CD4-positive, alpha-beta T cell treated with Interleukin-6 at 100 ng/mL for 8 hours (primary cell): ENCODE results near the gene CCDC88C.
"Not testable (repeated sequence)": the region's sequence is repeated elsewhere in the genome, so short reads cannot be mapped to it uniquely, and the experiment has no call there.

ENCODE experiments used
- DNase-seq: peaks from one replicate; pipeline ENCODE4 v3.0.0-alpha.2; 2020; ENCODE audit warnings: mixed read lengths, low spot score

CCDC88C gene

DNA sequence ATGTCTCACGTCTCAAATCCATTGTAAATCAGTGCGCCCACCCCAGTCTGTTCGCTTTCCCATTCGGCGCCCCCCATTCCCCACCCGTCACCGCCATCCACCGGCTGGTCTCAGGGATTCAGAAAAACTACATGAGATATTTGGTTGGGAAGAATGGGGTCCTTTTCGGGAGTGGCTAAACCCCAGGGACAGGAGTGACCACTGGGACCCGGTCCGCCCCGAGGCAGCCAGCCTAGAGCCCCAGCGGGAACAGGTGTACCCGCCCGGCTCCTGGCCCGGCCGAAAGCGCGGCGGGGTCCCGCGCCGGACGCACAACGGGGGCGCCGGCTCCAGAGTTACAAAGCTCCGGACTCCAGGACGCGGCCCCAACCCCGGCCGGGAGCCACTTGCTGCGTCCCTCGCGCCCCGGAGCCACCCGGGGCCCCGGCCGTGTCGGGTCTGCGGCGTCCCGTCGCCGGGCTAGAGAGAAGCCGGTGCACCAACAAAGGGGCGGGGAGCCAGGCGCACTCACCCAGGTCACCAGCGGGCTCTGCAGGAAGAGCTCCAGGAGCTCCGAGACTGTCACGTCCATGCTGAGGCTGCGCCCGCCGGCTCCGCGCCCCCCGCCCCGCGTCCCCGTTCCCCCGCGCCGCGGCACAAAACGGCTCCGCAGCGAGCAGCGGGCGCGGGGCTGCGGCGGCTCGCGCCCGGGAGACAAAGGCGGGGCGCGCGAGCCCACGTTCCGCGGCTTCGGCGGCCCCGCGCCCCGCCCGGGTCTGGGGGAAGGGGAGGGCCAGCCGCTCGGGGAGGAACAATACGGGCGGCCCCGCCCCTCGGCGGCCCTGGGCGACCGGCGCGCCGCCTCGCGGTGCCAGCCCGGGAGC, at the start of gene CCDC88C:
TSS of gene CCDC88C (minus strand) at position 701 of the 863 bp plus-strand sequence. CDS start at position 571, 130 bp downstream.
- DNase-seq = peak; percentile 62

GRCh38 chr14:91466192-91466591, 48.6 kb upstream of the CCDC88C start:
- DNase-seq = no peak

DNA sequence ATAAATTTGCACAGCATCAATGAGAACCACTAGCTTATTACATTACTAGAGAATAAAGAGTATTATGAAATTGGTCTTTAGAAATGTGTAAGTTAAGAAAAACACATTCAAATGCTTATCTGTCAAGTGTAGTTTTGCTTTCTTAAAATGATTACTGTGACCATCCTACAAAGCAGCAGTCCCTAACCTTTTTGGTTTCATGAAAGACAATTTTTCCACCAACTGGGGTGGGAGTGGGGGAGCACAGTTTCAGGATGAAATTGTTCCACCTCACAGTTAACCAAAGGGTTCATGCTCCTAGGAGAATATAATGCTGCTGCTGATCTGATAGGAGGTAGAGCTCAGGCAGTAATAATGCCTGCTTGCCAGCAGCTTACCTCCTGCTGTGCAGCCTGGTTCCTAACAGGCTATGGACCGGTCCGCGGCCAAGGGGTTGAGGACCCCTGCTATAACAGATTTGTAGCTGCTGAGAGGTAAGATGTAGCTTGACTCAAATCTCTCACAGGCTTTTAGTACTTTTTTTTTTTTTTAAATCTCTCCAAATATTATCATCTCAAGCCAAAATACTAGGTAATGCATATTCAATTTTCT, 47.1 kb upstream of the CCDC88C start:
- DNase-seq = no peak

DNA sequence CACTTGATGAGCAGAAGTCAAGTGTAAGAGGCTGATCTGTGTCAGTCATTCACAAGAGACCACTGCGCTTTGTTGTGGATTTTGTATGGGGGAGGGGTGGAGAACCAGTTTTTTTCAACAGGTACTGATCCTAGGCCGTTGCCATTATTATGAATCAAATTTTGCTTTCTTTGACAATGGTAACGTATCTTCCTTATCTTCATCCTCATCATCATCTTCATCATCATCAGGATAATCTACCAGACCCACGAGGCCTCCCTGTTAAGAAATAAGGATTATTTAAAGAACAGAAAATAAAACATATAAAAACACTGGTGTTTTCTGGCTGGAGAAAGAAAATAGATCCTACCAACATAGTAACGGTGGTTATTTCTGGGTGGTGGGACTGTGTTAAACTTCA, 41.0 kb upstream of the CCDC88C start:
- no peak for DNase-seq

- DNase-seq = no peak
Measured at GRCh38 chr14:91456283-91456682, 38.7 kb upstream of the CCDC88C start.

DNA sequence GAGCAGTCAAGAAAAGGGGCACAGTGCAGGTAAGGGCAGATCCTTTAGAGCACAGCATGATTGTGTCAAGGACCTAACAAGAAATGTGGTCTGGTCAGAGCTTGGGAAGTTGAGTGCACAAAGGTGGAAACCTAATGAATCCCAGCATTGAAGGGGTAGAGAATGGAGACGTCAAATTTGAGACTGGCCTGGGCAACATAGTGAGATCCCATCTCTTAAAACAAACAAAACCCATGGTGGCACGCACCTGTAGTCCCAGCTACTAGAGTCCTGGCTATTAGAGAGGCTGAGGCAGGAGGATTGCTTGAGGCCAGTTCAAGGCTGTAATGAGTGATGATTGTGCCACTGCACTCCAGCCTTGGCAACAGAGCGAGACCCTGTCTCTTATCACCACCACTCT, 37.0 kb upstream of the CCDC88C start:
- no peak for DNase-seq

GRCh38 chr14:91454155-91454554, 36.5 kb upstream of the CCDC88C start:
- no peak for DNase-seq

DNA sequence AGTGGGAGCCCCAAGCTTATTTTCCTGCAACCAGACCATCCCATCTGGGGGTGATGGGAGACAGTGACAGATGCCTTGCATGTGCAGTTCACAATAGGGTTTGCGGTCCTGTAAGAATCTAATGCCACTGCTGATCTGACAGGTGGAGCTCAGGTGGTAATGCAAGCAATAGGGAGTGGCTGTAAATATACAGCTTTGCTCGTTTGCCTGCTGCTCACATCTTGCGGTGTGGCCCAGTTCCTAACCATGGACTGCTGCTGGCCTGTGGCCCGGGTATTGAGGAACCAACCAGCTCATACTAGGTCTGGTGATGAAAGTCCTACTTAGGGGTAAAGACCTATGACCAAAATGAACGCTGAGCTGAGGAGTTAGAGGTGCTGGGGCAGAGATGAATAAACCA, 36.1 kb upstream of the CCDC88C start:
- DNase-seq = no peak

GRCh38 chr14:91444335-91445020, 26.9 kb upstream of the CCDC88C start:
- no peak for DNase-seq

DNA sequence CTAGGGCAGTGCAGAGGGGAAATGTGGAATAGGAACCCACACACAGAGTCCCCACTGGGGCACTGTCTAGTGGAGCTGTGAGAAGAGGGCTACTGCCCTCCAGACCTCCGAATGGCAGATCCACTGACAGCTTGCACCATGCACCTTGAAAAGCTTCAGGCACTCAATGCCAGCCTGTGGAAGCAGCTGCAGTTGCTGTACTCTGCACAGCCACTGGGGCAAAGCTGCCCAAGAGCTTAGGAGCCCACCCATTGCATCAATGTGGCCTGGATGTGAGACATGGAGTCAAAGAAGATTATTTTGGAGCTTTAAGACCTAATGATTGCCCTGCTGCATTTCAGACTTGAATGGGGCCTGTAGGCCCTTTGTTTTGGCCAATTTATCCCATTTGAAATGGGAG, 21.7 kb upstream of the CCDC88C start:
- DNase-seq = no peak

GRCh38 chr14:91438845-91439244, 21.2 kb upstream of the CCDC88C start:
- DNase-seq = no peak

DNA sequence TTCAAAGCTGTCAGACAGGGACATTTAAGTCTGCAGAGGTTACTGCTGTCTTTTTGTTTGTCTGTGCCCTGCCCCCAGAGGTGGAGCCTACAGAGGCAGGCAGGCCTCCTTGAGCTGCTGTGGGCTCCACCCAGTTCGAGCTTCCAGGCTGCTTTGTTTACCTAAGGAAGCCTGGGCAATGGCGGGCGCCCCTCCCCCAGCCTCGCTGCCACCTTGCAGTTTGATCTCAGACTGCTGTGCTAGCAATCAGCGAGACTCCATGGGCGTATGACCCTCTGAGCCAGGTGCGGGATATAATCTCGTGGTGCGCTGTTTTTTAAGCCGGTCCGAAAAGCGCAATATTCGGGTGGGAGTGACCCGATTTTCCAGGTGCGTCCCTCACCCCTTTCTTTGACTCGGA, 18.6 kb upstream of the CCDC88C start:
- DNase-seq = not testable (repeated sequence)

- DNase-seq = no peak
Measured at GRCh38 chr14:91429385-91429784, 11.8 kb upstream of the CCDC88C start.

DNA sequence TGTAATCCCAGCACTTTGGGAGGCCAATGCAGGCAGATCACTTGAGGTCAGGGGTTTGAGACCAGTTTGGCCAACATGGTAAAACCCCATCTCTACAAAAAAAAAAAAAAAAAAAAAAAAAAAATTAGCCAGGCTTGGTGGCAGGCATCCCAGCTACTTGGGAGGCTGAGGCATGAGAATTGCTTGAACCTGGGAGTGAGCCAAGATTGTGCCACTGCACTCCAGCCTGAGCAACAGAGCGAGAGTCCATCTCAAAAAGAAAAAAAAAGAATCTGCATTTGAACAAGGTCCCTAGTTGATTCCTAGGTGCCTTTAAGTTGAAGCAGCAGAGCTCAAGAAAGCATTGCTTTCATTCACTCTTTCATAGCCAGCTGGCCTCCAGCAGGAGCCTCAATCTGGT, 11.3 kb upstream of the CCDC88C start:
- DNase-seq = not testable (repeated sequence)

GRCh38 chr14:91425531-91425944, 7.9 kb upstream of the CCDC88C start:
- DNase-seq = not testable (repeated sequence)

DNA sequence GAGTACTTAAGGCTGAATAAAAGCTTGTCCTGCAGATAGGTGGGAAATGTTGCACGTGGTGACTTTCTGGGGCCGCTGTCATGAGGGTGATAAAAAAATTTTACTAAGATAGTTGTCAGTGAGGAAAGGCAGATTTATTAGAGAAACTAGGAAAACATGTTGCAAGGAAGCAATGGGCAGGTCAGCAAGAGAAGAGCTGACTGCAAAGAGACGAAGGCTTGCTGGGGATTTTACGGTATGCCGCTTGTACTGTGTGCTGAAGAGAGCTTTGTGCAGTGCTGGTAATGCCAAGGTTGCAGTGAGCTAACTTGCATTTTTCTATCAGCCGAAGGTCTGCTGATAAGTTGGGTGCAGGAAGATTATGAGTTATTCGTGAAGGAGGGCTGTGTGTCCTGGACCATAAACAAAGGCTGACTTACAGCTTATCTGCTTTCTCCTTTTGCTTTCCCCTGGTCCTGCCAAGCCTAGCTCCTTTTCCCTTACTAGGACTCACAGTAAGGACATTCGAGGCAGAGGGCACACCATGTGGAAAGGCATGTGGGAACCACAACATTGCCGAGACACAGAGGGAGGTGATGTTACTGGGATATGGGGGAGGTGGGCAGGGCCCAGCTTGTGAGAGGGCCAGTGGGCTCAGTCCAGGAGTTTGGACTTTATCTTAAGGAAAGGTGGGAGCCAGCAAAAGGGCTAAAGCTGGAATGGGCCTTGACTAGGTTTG, 7.4 kb upstream of the CCDC88C start:
- DNase-seq = no peak

DNA sequence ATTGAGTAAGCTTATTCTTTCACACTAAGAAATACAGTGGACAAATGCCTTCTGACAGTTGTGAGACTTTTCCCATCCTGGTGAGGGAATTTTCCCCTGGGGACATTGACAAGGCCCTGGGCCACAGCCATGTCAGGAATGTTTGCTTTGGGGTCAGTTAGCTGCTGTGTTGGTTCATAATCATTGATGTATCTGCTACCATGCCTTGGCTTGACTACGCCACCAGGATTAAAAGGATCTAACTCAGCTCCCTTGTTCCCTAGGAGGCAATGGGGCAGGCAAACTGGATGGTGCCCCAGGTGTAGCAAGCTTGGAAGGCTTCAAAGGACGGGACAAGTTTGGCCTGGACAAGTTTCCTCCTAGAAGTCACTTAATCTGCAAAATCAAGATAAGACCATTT, 3.1 kb upstream of the CCDC88C start:
- DNase-seq = no peak

GRCh38 chr14:91419451-91419850, 1.8 kb upstream of the CCDC88C start:
- DNase-seq = no peak

DNA sequence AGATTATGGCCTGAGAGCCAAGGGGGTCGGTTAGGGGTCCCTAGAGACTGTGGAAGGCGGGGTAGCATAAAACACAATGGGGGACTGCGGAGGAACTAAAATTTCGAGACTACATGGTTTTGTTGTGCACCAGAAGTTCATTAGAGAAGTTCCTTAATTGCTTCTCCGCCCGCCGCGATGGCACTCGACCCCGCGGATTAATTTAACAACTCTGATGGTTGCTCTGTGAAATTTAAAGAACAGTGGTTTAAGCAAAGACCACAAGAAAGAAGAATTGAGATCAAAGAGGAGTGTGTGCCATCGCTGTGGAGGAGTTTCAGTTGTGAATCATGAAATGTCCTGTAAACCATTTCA, 1.4 kb upstream of the CCDC88C start:
- DNase-seq = peak; percentile 73

GRCh38 chr14:91418387-91419043, 895 bp upstream of the CCDC88C start:
- peak; percentile 75 for DNase-seq

DNA sequence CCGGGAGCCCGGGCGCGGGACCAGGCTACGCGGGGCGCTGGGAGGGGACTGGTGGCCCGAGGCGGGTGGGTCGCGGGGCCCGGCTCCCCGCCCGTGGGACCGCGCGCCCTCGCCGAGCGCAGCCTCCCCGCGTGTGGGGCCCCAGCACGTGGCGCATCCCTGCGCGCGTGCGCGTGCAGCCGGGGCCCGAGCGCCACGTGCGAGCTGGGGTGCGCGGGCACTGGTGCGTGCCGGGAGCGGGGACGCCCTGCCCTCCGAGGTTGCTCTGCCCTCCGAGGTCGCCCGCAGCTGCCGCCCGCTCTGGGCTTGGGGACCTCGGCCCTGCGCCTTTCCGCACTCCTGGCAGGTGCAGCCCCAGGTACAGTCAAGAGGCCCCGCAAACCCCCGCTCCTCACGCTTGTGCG, 365 bp upstream of the CCDC88C start:
- DNase-seq = peak; percentile 51

GRCh38 chr14:91416744-91417119, 888 bp downstream of the CCDC88C start:
- no peak for DNase-seq
